Measurements from ENCODE around the gene HELZ. TPM values are rescaled to one million over a fixed set of nuclear protein-coding genes. Genes with fewer than 3 reads are reported as not detected.

Gene HELZ
- total and polyA plus RNA-seq, 7 donors = 1.8 to 55.7 (median 30.8) TPM

DNA sequence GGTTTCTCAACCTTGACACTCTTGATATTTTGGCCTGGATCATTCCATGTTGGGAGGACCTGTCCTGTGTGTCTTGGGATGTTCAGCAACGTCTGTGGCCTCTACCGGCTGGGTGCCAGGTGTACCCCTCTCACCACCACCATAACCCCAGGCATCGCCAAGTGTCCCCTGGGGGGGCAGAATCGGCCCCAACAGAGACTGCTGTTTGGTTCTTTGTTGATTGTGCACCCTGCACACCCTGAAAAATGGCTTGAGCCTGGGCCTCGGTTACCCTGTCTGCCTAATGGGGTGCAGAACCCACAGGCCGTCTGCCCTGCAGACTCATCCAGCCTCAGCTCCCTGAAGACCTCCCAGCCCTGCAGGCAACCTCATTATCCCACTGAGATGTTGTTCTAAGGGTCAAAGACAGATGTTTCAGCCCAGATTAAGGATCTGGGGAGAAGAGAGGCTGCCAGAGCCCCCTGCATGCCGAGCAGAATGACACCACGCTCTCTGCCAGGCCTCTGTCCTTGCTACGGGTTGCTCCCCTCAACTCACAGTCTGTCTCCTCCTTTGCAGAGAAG, 191.5 kb downstream of the HELZ start:
- ATAC-seq = no peak
- Histone ChIP-seq H3K27ac (peak overlapping the region; percentile 68), H3K36me3 (ENCODE audit: insufficient read depth in 1 of 2, low read depth in 1 of 2) (peaks cover 0 to 44% of the 10 kb centered on the region in 2 donors), H3K27me3 (ENCODE audit: insufficient read depth in 3 of 3, low read length in 2 of 3) (no peaks in the 10 kb centered on the region), H3K4me3 (no peak overlapping the region), H3K4me1 (peaks cover 62% of the 10 kb centered on the region), H3K9me3 (peaks cover 5% of the 10 kb centered on the region)
- 76 to 80% (median 77%) methylated on average over 9 of the region's 9 CpGs for WGBS, 3 donors
- TF ChIP-seq, protein P1, sequence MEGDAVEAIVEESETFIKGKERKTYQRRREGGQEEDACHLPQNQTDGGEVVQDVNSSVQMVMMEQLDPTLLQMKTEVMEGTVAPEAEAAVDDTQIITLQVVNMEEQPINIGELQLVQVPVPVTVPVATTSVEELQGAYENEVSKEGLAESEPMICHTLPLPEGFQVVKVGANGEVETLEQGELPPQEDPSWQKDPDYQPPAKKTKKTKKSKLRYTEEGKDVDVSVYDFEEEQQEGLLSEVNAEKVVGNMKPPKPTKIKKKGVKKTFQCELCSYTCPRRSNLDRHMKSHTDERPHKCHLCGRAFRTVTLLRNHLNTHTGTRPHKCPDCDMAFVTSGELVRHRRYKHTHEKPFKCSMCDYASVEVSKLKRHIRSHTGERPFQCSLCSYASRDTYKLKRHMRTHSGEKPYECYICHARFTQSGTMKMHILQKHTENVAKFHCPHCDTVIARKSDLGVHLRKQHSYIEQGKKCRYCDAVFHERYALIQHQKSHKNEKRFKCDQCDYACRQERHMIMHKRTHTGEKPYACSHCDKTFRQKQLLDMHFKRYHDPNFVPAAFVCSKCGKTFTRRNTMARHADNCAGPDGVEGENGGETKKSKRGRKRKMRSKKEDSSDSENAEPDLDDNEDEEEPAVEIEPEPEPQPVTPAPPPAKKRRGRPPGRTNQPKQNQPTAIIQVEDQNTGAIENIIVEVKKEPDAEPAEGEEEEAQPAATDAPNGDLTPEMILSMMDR (IDR thresholded peaks at IDR 0.05) = no peak
- intact Hi-C loops (cut with DNase I) = no loop called here
- no peak for DNase-seq

DNA sequence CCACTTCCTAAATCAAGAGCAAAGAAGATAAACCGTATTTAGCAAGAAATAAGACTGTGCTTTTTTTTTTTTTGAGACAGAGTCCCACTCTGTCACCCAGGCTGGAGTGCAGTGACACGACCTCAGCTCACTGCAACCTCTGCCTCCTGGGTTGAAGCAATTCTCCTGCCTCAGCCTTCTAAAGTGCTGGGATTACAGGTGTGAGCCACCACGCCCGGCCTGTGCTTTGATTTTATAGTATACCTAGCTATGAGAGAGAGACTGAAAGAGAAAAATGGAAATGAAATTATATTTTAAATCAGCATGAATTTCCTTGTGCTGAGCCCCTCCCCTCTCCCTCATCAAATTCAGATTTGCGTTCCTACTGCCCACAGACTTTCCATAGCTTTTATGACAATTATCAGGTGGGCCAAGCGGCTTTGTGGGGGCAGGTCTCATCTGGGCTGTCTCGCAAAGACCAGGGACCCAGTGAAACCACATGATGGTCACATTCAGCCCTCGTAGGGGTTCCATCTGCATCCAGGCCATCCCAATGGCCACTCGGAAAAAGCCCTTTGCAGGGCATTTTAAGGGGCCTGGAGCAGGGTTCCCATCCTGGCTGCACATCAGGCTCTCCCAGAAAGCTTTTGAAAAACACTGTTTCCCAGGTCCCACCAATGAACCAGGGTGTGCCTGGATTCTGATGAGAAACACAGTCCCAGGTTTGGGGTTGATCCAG, 192.1 kb downstream of the HELZ start:
- WGBS, 3 donors = 87 to 95% (median 90%) methylated on average over 9 of the region's 9 CpGs
- peaks cover 7% of the 10 kb centered on the region for H3K9me3 ChIP-seq
- H3K27ac ChIP-seq = peak overlapping the region; percentile 68
- no peak for DNase-seq
- H3K36me3 ChIP-seq (ENCODE audit: insufficient read depth in 1 of 2, low read depth in 1 of 2) = peaks cover 0 to 38% of the 10 kb centered on the region in 2 donors
- TF ChIP-seq, protein P1 (IDR thresholded peaks at IDR 0.05) = no peak
- no peaks in the 10 kb centered on the region for H3K27me3 ChIP-seq (ENCODE audit: insufficient read depth in 3 of 3, low read length in 2 of 3)
- intact Hi-C loops (cut with DNase I) = no loop called here
- H3K4me3 ChIP-seq = no peak overlapping the region
- H3K4me1 ChIP-seq = peaks cover 65% of the 10 kb centered on the region
- ATAC-seq = no peak

DNA sequence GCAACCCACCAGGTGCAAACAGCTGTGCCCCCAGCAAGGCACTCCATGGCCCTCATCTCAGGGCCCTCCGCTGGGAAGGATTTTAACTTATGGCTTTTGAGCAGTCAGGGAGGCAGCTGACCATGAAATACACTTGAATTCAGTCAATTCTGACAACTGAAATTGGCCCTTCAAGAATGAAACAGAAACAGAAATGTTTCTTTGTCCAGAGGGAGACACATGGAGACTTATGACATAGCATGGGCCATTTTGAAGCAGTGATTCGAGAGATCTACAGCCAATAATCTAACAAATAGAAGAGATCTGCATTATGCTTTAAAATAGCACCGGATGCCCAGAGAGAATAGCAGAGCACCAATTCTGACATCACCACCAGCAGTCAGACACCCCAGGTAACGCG, 193.2 kb downstream of the HELZ start:
- TF ChIP-seq, protein P1 (IDR thresholded peaks at IDR 0.05) = no peak
- 54 to 62% (median 57%) methylated on average over 5 of the region's 5 CpGs for WGBS, 3 donors
- ATAC-seq = no peak
- Histone ChIP-seq H3K9me3 (peaks cover 10% of the 10 kb centered on the region), H3K4me3 (no peak overlapping the region), H3K27me3 (ENCODE audit: insufficient read depth in 3 of 3, low read length in 2 of 3) (no peaks in the 10 kb centered on the region), H3K4me1 (peaks cover 56% of the 10 kb centered on the region), H3K27ac (peak overlapping the region; percentile 68), H3K36me3 (ENCODE audit: insufficient read depth in 1 of 2, low read depth in 1 of 2) (peaks cover 0 to 36% of the 10 kb centered on the region in 2 donors)
- no peak for DNase-seq
- intact Hi-C loops (cut with DNase I) = no loop called here

DNA sequence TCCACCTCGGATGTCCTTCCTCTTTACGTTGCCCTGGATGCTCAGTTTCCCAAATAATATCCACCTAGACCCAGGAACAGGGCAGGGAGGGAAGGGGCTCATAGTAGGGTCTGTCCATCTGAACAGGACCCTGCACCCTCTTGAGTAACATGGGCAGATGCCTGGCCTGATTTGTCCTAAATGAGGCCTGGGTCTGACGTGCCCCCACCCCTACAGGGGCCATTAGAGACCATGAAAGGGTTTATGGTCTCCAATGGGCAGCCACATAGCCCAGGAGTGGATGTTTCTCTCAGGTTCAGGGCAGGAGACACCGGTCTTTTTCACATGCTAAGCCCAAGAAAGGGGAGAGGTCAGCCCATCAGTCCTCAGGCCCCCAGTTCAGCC, 193.8 kb downstream of the HELZ start:
- DNase-seq (no peak), ATAC-seq (no peak)
- Histone ChIP-seq H3K4me3 (no peak overlapping the region), H3K4me1 (peaks cover 50% of the 10 kb centered on the region), H3K36me3 (ENCODE audit: insufficient read depth in 1 of 2, low read depth in 1 of 2) (peaks cover 0 to 36% of the 10 kb centered on the region in 2 donors), H3K27me3 (ENCODE audit: insufficient read depth in 3 of 3, low read length in 2 of 3) (no peaks in the 10 kb centered on the region), H3K9me3 (peaks cover 10% of the 10 kb centered on the region), H3K27ac (peak overlapping the region; percentile 68)
- WGBS, 3 donors = 49 to 71% (median 70%) methylated on average over 4 of the region's 4 CpGs
- intact Hi-C loops (cut with DNase I) = no loop called here
- TF ChIP-seq, protein P1 (IDR thresholded peaks at IDR 0.05) = no peak
